HG02870 (cell line): ENCODE results near the gene CTSD.

Experiments
- ATAC-seq: cut with Tn5 transposase; IDR thresholded peaks from one replicate; pipeline ENCODE4 v1.9.1; 2021; ENCODE audit warnings: mild to moderate bottlenecking, moderate library complexity; ENCODE audit not compliant: unreplicated experiment

The CTSD gene

GRCh38 chr11:1732418-1733008 lies 31.2 kb downstream of the CTSD start:
- no peak for ATAC-seq

- ATAC-seq: no peak
Measured at GRCh38 chr11:1731451-1732059, 32.2 kb downstream of the CTSD start.

- ATAC-seq: no peak
Measured at GRCh38 chr11:1730059-1730629, 33.6 kb downstream of the CTSD start.

- ATAC-seq: no peak
Measured at GRCh38 chr11:1729692-1730011, 34.1 kb downstream of the CTSD start.

- no peak for ATAC-seq
Measured at GRCh38 chr11:1728931-1729691, 34.6 kb downstream of the CTSD start.

GRCh38 chr11:1728301-1728700 lies 35.4 kb downstream of the CTSD start:
- ATAC-seq: no peak

- ATAC-seq: no peak
Measured at GRCh38 chr11:1727861-1728260, 35.9 kb downstream of the CTSD start.

GRCh38 chr11:1727096-1727690 lies 36.5 kb downstream of the CTSD start:
- no peak for ATAC-seq

GRCh38 chr11:1719781-1720180 lies 43.9 kb downstream of the CTSD start:
- no peak for ATAC-seq

GRCh38 chr11:1718326-1718725 lies 45.4 kb downstream of the CTSD start:
- no peak for ATAC-seq

GRCh38 chr11:1717745-1718144 lies 46.0 kb downstream of the CTSD start:
- no peak for ATAC-seq

GRCh38 chr11:1714908-1715885 lies 48.5 kb downstream of the CTSD start:
- ATAC-seq: no peak

- ATAC-seq: no peak
Measured at GRCh38 chr11:1708716-1709115, 55.0 kb downstream of the CTSD start.

- no peak for ATAC-seq
Measured at GRCh38 chr11:1707751-1708150, 56.0 kb downstream of the CTSD start.

- ATAC-seq: no peak
Measured at GRCh38 chr11:1706634-1707400, 56.9 kb downstream of the CTSD start.

GRCh38 chr11:1705126-1706052 lies 58.3 kb downstream of the CTSD start:
- ATAC-seq: no peak

- ATAC-seq: no peak
Measured at GRCh38 chr11:1703146-1703545, 60.6 kb downstream of the CTSD start.
